GM10266 (cell line): ENCODE results near the gene FUT7.

Source experiments
- DNase-seq: peaks from one replicate; pipeline ENCODE4 v3.0.0; 2012; ENCODE audit errors: extremely low spot score
- TF ChIP-seq, protein P1 (sequence below): IDR thresholded peaks from 2 replicates; pipeline ENCODE4 v1.5.1; 2012; ENCODE audit warnings: mild to moderate bottlenecking, low read depth; ENCODE audit not compliant: control insufficient read depth, insufficient read depth; ENCODE audit errors: missing control alignments

FUT7 gene

DNA sequence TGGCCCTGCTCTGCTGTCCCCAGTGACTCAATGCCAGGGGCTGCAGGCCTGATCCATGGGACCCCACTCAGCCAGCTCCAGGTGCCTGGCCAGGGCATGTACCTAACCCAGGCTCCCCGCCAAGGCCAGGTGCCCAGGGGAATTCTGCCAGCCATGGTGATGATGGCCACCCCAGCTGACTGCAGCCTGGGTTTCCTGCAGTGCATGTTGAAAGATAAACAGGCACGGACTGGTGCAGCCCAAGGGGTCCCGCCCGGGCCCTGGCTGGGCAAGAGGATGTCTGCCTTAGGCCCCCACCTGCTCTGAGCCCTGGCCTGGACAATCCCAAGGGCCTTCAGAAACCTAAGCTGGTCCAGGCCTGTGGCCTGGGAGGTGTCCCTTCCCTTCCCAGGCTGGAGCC is 5.1 kb downstream of the FUT7 start:
- TF ChIP-seq, protein P1, sequence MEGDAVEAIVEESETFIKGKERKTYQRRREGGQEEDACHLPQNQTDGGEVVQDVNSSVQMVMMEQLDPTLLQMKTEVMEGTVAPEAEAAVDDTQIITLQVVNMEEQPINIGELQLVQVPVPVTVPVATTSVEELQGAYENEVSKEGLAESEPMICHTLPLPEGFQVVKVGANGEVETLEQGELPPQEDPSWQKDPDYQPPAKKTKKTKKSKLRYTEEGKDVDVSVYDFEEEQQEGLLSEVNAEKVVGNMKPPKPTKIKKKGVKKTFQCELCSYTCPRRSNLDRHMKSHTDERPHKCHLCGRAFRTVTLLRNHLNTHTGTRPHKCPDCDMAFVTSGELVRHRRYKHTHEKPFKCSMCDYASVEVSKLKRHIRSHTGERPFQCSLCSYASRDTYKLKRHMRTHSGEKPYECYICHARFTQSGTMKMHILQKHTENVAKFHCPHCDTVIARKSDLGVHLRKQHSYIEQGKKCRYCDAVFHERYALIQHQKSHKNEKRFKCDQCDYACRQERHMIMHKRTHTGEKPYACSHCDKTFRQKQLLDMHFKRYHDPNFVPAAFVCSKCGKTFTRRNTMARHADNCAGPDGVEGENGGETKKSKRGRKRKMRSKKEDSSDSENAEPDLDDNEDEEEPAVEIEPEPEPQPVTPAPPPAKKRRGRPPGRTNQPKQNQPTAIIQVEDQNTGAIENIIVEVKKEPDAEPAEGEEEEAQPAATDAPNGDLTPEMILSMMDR = no peak
- no peak for DNase-seq

DNA sequence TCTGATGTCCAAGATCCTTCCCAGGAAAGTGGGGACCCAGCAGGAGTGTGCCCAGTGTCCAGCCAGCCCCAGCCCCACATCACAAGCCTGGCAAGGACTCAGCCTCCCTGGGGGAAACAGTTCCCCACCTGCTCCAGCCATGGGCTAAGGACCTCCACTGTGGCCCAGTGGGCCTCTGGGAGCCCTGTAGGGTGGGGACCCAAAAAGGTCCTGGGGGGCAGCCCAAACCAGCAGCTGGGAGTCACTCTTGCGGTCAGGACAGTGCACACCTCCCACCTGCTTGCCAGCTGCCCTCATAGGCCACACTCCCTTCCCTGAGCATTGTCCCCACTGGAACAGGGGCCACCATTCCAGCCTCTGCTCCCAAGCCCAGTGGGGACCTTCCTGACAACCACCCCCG is 5.5 kb downstream of the FUT7 start:
- DNase-seq = no peak
- TF ChIP-seq, protein P1 = no peak

DNA sequence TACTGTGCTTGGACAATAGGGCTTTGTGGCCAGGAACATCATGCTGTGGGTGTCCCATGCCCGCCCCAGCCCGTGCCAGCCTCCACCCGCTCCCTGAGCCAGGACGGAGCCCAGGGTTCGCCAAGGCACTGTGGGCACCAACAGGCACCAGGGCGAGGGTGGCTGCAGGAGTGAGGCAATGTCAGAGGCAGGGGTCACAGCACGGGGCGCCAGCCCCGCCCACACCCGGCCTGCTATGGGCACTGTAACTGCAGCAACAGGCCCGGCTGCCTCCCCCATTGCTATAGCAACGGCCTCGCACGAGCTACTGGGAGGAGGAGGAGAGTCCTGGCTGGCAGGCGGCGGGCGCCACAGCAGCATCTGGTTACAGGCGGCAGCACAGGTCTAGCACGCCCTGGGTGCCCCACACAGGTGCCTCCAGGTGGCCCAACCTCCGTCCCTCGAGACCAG is 6.3 kb downstream of the FUT7 start:
- TF ChIP-seq, protein P1 = no peak
- no peak for DNase-seq

DNA sequence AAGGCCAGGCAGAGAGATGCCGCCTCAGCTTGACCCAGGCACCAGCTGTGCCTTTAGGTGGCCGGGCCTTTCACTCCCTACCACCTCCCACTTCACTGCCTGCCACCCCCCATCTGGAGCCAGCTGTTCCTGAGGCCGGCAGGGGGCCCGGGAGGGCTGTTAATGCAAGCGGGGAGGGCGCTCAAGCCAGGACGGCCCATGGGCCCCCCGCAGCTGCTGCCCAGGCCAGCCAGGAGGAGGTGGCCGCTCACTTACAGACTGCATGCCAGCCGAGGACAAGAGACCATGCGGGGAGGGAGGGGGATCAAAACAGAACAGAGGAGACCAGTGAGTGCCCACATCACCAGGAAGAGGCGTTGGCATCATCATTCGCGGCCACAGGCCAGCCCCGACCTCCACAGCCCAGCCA is 8.3 kb downstream of the FUT7 start:
- DNase-seq = no peak
- TF ChIP-seq, protein P1 = no peak

DNA sequence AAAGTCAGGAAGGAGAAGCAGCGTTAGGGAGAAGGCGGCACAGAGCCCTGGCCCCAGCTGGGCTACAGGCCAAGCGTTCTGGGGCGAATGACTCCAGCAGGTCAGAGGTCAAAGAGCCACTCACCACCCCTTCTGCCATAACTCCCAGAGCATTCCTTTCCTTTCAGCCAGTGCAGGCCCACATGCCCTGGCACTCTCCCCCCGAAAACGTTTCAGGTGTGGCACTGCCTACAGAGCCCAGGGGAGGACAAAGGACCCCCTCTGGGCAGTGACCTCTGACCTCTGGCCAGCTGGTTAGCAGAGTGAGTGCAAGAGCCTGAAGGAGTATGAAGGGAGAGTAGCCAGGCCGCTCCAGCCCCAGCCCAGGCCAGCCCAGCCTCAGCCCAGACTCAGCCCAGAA is 8.7 kb downstream of the FUT7 start:
- DNase-seq = no peak
- TF ChIP-seq, protein P1 = no peak

DNA sequence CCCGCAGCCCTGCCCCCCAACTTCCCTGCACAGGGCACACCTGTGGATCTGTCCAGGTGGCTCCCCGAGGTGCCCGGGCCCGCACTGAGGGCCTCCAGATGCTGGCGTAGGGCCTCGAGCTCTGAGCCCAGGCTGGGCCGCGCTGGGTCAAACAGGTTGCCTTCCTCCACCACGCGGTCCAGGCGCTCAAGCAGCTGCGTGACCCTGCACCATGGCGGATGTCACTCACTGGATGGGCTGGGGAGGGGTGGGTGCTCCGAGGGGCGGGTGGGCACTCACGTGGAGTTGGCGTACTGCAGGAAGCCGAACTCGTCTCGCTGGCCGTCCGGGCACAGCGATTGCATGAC is 9.3 kb downstream of the FUT7 start:
- DNase-seq = no peak
- TF ChIP-seq, protein P1 = no peak

DNA sequence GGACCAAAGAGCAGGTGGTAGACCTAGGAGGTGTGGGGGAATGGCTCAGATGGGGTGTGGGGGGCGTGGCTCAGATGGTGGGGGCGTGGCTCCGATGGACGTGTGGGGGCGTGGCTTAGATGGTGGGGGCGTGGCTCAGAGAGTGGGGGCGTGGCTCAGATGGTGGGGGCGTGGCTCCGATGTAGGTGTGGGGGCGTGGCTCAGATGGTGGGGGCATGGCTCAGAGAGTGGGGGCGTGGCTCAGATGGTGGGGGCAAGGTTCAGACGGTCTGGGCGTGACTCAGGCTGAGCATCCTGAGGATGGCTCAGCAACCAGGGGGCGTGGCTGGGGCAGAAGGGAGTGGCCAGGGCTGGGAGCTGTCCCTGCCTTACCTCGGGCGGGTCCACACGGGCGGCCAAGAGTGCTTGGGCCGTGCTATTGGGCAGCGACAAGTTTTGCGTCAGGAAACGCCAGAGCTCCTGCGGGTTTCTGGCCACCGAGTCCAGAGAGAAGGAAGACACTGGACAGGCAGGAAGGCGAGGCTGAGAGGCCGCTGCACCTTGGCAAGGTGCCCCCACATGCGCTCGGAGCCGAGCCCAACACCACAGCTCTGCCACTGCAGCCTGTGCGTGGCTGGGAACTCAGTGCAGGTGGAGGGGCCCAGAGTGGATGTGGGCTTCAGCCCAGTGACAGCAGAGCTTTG is 9.8 kb downstream of the FUT7 start:
- DNase-seq = peak; percentile 82
- TF ChIP-seq, protein P1 = no peak
